ENCODE measurements around the gene ACMSD. TPM values are rescaled to one million over a fixed set of nuclear protein-coding genes. Genes with fewer than 3 reads are reported as not detected.
"Not testable (repeated sequence)": the region's sequence is repeated elsewhere in the genome, so short reads cannot be mapped to it uniquely, and the experiment has no call there.

Gene ACMSD
- total RNA-seq, 3 donors from 2014 or later = not detected

DNA sequence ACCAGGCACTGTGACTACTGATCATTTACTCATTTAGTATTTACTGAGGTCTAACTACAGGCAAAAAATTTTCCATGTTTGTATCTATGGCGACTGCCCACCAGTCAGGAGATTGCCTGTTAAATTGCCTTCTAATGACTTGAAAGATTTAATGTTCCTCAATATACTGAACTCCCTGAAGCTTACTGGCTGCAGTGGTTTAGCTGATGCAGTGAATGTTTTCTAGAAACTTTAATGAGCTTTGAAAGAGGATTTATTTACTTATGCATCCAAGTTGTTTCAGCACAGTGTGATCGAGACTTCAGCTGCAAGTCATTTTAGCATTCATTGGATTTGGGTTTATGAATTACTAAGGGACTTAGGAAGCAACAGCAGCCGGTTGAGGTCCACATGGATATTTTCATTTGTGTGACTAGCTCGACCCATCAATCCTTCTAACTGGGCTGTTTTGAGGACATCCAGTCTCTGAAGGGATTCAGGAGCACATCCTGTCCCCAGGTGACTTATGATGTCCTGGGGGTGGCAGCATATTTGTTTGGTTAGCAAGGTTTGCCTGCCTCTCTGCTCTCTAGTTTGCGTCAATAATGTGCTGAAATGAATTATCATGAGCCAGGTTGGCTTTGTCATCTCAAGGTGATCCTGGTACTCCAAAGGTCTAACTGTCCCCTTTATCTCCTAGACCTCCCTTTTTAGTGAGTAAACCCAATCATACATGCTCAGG lies 26.8 kb downstream of the ACMSD start:
- Mint-ChIP-seq H3K36me3 (ENCODE audit: insufficient read depth) (peaks cover 2% of the 10 kb centered on the region), H3K4me3 (no peak overlapping the region)

DNA sequence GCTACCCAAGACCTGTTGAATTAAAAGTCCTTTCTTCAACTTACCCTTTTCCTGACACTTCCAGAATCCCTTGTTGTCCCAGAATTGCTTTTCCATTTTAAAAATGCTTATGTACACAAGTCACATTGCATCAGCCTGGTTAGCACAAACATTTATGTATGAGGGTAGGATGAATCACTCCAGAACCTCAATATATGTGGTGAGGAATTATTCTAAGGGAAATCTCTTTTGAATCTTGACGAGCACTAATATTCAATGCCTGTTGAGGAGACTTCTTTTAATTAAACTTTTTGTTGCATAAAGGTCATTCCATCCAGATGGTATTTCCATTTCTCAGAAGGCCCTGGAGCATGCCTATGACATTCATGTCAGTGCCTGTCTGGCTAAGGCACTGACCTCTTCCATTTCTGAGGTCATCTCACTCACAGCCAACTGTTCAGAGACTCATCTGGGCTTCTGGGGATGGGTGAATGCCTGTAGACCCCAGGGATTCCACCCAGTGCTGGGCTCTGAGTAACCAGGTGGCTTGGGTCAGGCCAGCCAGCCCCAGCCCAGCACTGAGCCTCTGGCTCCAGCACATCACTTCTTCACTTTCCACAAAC lies 28.2 kb downstream of the ACMSD start:
- no peaks in the 10 kb centered on the region for H3K27me3 Mint-ChIP-seq (ENCODE audit: low read depth)
- no peak for ATAC-seq
- peaks cover 2% of the 10 kb centered on the region for H3K36me3 Mint-ChIP-seq (ENCODE audit: insufficient read depth)
- H3K9me3 Mint-ChIP-seq = no peaks in the 10 kb centered on the region
- no peaks in the 10 kb centered on the region for H3K4me1 Mint-ChIP-seq (ENCODE audit: low read depth)
- no peak for DNase-seq
- no peak overlapping the region for H3K4me3 Mint-ChIP-seq

More for the DNA sequence above, 26.8 kb downstream of the ACMSD start:
- ATAC-seq (no peak), DNase-seq (no peak)
- no peaks in the 10 kb centered on the region for H3K4me1 Mint-ChIP-seq (ENCODE audit: low read depth)
- no peaks in the 10 kb centered on the region for H3K27me3 Mint-ChIP-seq (ENCODE audit: low read depth)
- no peaks in the 10 kb centered on the region for H3K9me3 Mint-ChIP-seq

DNA sequence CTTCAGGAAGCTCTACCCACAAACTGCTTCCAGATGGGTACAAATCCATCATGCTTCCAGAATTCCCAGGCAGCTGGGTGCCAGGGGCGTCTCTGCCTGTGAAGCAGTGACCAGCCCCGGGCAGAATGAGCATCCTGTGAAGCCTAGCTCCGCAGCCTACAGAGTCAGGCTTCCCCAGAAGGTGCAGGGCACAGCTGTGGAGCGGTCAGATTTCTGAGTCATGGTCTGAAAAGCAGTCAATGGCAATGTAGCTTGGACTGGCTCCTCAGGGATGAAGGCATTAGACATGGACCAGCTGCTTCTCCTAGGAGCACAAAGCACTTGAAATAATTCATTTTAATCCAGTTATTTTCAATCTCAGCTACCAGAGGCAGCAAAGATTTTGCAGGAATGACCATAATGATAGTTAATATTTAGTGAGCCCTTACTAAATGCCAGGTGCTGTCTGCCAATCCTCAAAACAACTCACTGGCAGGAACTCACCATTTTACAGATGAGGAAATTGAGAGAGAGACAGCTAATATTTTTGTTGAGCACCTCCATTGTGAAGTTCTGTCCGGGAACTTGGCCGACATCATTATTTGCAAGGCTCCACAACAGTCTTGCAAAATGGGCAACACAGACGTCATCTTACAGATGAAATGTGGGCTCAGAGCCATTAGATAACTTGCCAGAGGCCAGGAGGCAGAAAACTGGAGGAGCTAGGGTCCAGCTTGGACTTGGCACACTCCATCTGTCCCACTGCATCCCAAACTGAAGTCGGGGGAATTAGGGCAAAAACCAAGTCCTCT lies 31.7 kb downstream of the ACMSD start:
- ATAC-seq (no peak), DNase-seq (no peak)
- H3K4me1 Mint-ChIP-seq (ENCODE audit: low read depth) = no peaks in the 10 kb centered on the region
- no peak overlapping the region for H3K4me3 Mint-ChIP-seq
- H3K27me3 Mint-ChIP-seq (ENCODE audit: low read depth) = no peaks in the 10 kb centered on the region
- H3K9me3 Mint-ChIP-seq = no peaks in the 10 kb centered on the region
- H3K36me3 Mint-ChIP-seq (ENCODE audit: insufficient read depth) = peaks cover 2% of the 10 kb centered on the region

DNA sequence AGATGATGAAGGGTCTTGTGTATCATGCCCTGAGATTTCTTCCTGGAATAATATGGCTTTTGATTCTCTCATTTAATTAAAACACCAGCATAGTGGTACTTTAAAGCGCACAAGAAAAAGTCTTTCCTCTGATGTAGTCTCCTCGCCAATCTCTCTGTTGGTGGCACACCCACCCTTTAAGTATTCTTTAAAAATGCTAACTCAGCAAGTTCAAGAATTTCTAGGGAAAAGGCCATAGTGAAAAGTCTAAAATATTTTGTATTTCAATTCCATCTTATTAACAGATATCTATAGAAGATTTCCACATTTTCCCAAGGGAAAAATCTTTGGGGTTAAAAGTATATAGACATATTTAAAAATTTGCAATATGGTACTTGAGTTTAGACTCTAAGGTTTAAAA lies 34.7 kb downstream of the ACMSD start:
- ATAC-seq = no peak
- H3K4me1 Mint-ChIP-seq (ENCODE audit: low read depth) = no peaks in the 10 kb centered on the region
- H3K9me3 Mint-ChIP-seq = peaks cover 4% of the 10 kb centered on the region
- no peaks in the 10 kb centered on the region for H3K27me3 Mint-ChIP-seq (ENCODE audit: low read depth)
- no peak overlapping the region for H3K4me3 Mint-ChIP-seq
- DNase-seq = no peak
- H3K36me3 Mint-ChIP-seq (ENCODE audit: insufficient read depth) = peaks cover 9% of the 10 kb centered on the region

DNA sequence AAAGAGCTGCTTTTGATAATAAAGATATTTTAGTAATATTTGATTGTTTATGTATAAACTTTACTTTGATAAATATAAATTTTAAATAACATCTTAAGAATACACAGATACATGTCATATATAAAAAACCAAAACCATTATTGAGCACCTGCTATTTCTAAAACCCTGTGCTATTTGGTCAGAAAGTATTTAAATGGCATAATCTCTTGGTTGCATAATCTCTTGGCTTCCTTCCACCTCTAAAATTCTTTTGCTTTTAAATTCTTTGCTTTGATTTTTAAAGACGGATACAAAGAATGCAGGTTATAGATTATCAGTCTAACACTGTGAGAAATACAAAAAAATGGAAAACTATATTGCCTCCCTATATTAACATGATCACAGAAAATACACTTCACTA lies 36.9 kb downstream of the ACMSD start:
- DNase-seq = no peak
- Mint-ChIP-seq H3K4me1 (ENCODE audit: low read depth) (no peaks in the 10 kb centered on the region), H3K4me3 (no peak overlapping the region), H3K9me3 (peaks cover 16% of the 10 kb centered on the region), H3K27me3 (ENCODE audit: low read depth) (no peaks in the 10 kb centered on the region), H3K36me3 (ENCODE audit: insufficient read depth) (peaks cover 9% of the 10 kb centered on the region)
- no peak for ATAC-seq

DNA sequence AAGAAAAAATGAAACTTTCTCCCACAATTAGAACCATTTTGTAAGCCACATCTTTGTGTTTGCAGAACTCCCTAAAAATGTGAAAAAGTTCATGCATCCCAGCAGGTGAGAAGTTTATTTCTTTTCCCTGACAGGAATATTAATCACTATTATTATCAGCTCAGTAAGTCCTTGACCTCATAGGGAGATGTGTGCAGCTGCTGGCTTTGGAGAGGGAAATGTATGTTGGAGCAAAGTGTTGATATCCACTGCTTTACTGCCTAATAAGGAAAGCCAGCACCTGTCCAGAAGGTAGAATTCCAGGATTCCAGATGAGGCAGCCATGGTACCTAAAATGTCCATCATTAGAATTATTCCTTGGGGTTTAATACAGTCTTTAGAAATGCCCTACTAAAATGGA lies 44.4 kb downstream of the ACMSD start:
- DNase-seq = no peak
- no peak for ATAC-seq
- H3K36me3 Mint-ChIP-seq (ENCODE audit: insufficient read depth) = peaks cover 7% of the 10 kb centered on the region
- H3K4me3 Mint-ChIP-seq = no peak overlapping the region
- H3K4me1 Mint-ChIP-seq (ENCODE audit: low read depth) = no peaks in the 10 kb centered on the region
- H3K9me3 Mint-ChIP-seq = peaks cover 14% of the 10 kb centered on the region
- no peaks in the 10 kb centered on the region for H3K27me3 Mint-ChIP-seq (ENCODE audit: low read depth)

DNA sequence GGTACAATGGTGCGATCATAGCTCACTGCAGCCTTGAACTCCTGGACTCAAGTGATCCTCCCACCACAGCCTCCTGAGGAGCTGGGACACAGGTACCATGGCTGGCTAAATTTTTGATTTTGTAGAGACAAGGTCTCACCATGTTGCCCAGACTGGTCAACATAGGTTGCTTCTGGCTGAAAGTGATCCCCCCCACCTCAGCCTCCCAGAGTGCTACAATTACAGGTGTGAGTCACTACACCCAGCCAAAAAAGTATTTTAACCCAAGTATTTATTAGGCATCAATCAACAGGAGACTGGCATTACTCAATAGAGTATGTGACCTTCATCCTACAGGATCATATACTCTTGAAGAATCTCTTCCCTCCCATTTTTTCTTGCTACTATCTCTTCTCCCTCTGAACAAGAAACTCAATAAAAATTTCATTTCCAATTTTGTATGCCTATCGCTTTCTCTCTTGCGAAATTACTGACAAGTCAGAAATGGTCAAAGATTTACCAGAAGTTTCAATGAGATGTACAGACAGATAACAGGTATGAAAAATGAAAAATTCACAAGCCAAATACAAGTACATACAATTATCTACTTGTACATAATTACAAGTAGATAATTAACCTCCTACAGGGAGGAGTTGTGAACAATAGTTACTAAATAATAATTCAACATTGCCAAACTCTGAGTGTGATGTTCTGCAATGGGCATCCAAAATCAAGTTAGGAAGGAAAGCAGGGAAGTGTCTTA lies 45.3 kb downstream of the ACMSD start:
- H3K9me3 Mint-ChIP-seq = peaks cover 9% of the 10 kb centered on the region
- no peaks in the 10 kb centered on the region for H3K27me3 Mint-ChIP-seq (ENCODE audit: low read depth)
- no peaks in the 10 kb centered on the region for H3K4me1 Mint-ChIP-seq (ENCODE audit: low read depth)
- peaks cover 6% of the 10 kb centered on the region for H3K36me3 Mint-ChIP-seq (ENCODE audit: insufficient read depth)
- no peak overlapping the region for H3K4me3 Mint-ChIP-seq
- DNase-seq = no peak
- ATAC-seq = no peak

DNA sequence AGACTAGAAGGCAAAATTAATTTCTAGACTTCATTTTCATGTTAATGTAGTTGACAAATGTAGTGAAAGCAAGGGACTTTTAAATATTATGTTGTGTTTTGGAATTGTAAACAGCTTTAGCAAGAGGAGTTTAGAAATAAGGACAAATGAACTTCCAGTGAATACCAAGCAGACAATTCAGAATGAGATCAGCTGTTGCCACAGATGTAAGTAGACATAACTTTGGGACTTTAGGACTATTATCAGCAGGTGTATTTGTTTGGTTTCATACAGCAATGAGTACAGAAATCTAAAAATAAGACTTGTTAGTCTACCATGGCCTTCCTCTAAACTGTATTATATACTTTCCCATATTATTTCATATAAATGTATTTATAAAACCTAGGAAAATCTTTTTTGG lies 46.0 kb downstream of the ACMSD start:
- ATAC-seq (no peak), DNase-seq (no peak)
- Mint-ChIP-seq H3K9me3 (peaks cover 5% of the 10 kb centered on the region), H3K4me1 (ENCODE audit: low read depth) (no peaks in the 10 kb centered on the region), H3K27me3 (ENCODE audit: low read depth) (no peaks in the 10 kb centered on the region), H3K36me3 (ENCODE audit: insufficient read depth) (peaks cover 6% of the 10 kb centered on the region), H3K4me3 (no peak overlapping the region)

DNA sequence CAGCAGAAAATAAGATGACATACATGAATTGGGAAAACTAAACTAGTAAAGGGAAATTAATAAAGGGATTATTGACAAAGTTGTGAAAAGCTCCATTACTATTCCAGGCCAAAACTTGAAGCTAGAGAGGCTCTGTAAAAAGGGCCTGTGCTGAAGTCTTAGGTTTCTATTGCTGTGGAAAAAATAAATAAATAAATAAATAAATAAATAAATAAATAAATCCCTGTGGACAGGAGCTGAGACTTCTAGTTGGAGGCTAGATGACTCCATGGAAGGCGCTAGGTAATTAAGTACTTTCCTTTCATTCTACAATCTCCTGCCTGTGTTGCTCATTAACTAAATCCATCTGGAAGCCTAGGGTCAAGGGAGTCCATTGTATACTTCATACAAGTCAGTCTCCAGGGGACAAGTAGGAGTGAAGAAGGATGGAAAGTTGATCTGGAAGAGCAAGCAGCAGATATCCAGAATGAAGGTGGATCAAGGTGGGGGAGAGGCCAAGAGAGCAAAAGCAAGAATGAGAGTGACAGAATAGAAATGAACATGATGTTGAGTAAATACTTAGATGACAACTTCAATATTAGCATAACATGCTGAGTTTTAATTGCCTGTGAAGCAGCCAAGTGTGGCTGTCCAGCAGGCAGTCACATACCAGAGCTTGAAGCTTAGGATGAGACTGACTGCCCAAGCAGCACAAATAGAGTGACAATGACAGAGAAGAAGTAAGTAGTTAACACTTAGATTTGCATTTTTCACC lies 54.0 kb downstream of the ACMSD start:
- Mint-ChIP-seq H3K27me3 (ENCODE audit: low read depth) (no peaks in the 10 kb centered on the region), H3K36me3 (ENCODE audit: insufficient read depth) (peaks cover 2% of the 10 kb centered on the region), H3K4me3 (no peak overlapping the region), H3K4me1 (ENCODE audit: low read depth) (no peaks in the 10 kb centered on the region), H3K9me3 (no peaks in the 10 kb centered on the region)
- no peak for ATAC-seq
- no peak for DNase-seq

DNA sequence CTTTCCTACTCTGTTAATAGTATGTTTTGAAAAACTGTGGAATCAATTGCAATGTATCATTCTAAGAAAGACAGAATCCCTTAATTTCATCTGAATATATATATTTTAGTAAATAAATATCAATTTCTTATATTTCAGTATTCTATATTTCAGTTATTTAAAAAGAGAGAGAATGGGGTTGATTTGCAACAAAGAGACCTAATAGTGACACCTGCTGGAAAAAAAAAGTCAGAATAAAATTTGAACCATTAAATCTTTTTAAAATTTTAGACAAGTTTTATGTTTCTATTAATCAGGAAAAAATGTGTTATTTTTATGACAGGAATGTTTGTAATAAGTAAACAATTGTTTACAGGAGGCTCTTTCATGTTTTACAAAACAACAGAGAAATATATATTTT lies 59.5 kb downstream of the ACMSD start:
- Mint-ChIP-seq H3K27me3 (ENCODE audit: low read depth) (no peaks in the 10 kb centered on the region), H3K9me3 (no peaks in the 10 kb centered on the region), H3K4me1 (ENCODE audit: low read depth) (no peaks in the 10 kb centered on the region), H3K4me3 (no peak overlapping the region), H3K36me3 (ENCODE audit: insufficient read depth) (no peaks in the 10 kb centered on the region)
- ATAC-seq (no peak), DNase-seq (no peak)

DNA sequence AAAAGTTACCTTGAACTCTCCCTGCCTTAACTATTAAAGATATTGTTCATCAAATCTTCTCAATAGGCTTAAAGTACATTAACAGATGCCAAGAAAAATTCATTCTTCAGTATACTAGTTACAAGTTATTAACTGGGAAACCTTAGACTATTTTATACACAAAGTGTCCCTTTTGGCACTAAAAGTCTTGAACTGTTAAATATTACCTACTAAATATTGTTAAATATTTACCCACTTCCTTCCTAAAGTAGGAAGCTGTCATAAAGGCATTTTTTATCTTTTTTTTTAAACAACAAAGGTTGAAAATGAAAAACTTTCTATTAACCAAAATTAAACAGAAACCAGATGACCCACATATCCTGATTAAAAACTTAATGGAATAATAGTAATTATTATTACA lies 60.8 kb downstream of the ACMSD start:
- Mint-ChIP-seq H3K36me3 (ENCODE audit: insufficient read depth) (no peaks in the 10 kb centered on the region), H3K4me3 (no peak overlapping the region), H3K27me3 (ENCODE audit: low read depth) (no peaks in the 10 kb centered on the region), H3K4me1 (ENCODE audit: low read depth) (no peaks in the 10 kb centered on the region), H3K9me3 (no peaks in the 10 kb centered on the region)
- no peak for ATAC-seq
- no peak for DNase-seq

DNA sequence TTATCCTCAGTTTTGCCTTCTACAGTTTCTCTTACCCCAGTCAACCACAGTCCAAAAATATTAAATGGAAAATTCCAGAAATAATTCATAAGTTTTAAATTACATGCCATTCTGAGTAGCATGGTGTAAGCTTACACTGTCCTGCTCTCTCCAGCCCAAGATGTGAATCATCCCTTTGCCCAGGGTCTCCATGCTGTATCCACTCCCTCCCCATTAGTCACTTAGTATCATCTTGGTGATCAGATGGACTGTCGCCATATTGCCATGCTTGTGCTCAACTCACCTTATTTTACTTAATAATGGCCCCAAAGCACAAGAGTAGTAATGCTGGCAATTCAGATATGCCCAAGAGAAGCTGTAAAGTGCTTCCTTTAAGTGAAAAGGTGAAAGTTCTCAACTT lies 61.7 kb downstream of the ACMSD start:
- Mint-ChIP-seq H3K9me3 (no peaks in the 10 kb centered on the region), H3K4me1 (ENCODE audit: low read depth) (no peaks in the 10 kb centered on the region)
- DNase-seq = no peak

DNA sequence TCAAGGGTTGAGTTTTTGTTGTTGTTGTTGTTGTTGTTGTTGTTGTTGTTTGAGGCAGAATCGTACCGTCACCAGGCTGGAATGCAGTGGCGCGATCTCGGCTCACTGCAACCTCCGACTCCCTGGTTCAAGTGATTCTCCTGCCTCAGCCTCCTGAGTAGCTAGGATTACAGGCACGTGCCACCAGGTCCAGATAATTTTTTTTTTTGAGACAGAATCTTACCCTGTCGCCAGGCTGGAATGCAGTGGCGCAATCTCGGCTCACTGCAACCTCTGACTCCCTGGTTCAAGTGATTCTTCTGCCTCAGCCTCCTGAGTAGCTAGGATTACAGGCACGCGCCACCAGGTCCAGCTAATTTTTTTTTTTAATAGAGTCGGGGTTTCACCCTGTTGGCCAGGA lies 65.3 kb downstream of the ACMSD start:
- ATAC-seq; H3K27me3 Mint-ChIP-seq (ENCODE audit: low read depth); H3K4me1 Mint-ChIP-seq (ENCODE audit: low read depth); DNase-seq; H3K36me3 Mint-ChIP-seq (ENCODE audit: insufficient read depth); H3K9me3 Mint-ChIP-seq; H3K4me3 Mint-ChIP-seq: not testable (repeated sequence)

More for the DNA sequence above, 61.7 kb downstream of the ACMSD start:
- Mint-ChIP-seq H3K36me3 (ENCODE audit: insufficient read depth) (no peaks in the 10 kb centered on the region), H3K4me3 (no peak overlapping the region), H3K27me3 (ENCODE audit: low read depth) (no peaks in the 10 kb centered on the region)
- ATAC-seq = no peak

DNA sequence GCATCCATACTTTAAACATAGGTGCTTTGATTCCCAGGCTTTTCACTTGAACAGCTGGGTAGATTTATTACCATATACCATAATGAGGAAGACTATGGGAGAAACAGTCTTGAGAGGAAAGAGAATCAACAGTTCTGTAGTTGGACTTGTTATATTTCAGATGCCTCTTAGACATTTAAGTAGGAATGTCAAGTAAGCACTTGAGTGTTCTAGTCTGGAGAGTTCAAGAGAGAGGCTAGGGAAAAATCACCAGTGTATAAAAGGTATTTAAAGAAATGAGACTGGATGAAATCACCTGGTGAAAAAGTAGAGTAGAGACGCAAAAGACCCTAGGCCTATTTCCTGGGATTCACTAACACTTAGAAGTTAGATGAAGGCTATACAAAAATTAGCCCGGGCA lies 66.8 kb downstream of the ACMSD start:
- DNase-seq (no peak), ATAC-seq (no peak)
- Mint-ChIP-seq H3K4me1 (ENCODE audit: low read depth) (no peaks in the 10 kb centered on the region), H3K36me3 (ENCODE audit: insufficient read depth) (peaks cover 5% of the 10 kb centered on the region), H3K27me3 (ENCODE audit: low read depth) (no peaks in the 10 kb centered on the region), H3K9me3 (peaks cover 6% of the 10 kb centered on the region), H3K4me3 (no peak overlapping the region)

All from activated T-cell treated with anti-CD3 and anti-CD28 coated beads, Interleukin-2, amount 50 U/mL, for 4 hours (primary cell).